Measurements from ENCODE around the gene EIF4E1B.
A peak's percentile ranks its signal among the peaks of the same experiment; 100 is the strongest.
"Not testable (repeated sequence)": the region's sequence is repeated elsewhere in the genome, so short reads cannot be mapped to it uniquely, and the experiment has no call there.

Gene EIF4E1B

GRCh38 chr5:176629853-176630680, at the start of gene EIF4E1B, which contains the start of gene SNCB:
TSS of gene EIF4E1B (plus strand) at chr5:176630675. CDS start at chr5:176642788, 12,113 bp downstream.
TSS of gene SNCB (minus strand) at chr5:176630534. CDS start at chr5:176629654, 880 bp downstream.
- H3K9ac ChIP-seq (ENCODE audit: low read length in 2 of 2) = no peak within 1 kb of the TSS

GRCh38 chr5:176581361-176581760, 49.1 kb upstream of the EIF4E1B start:
- Histone ChIP-seq H3K4me3 (ENCODE audit: low read length in 2 of 2) (no peak overlapping the region), H3K9me3 (ENCODE audit: control insufficient read depth in 2 of 2, low read length in 2 of 2) (peaks cover 5 to 16% of the 10 kb centered on the region in 2 donors), H3K9ac (ENCODE audit: low read length in 2 of 2) (no peak overlapping the region), H3K27ac (ENCODE audit: low read length) (no peak overlapping the region), H3K4me1 (ENCODE audit: control insufficient read depth, insufficient read depth, low read length) (no peaks in the 10 kb centered on the region), H3K36me3 (ENCODE audit: control insufficient read depth in 2 of 2, insufficient read depth in 2 of 2, low read length in 2 of 2) (no peaks in the 10 kb centered on the region), H3K27me3 (ENCODE audit: control insufficient read depth in 1 of 2, insufficient read depth in 2 of 2, low read length in 2 of 2) (peaks cover 0 to 4% of the 10 kb centered on the region in 2 donors)

More at GRCh38 chr5:176629853-176630680, at the start of gene EIF4E1B, which contains the start of gene SNCB:
- Histone ChIP-seq H3K27ac (ENCODE audit: low read length) (no peak within 1 kb of the TSS), H3K27me3 (ENCODE audit: control insufficient read depth in 1 of 2, insufficient read depth in 2 of 2, low read length in 2 of 2) (peaks cover 61 to 70% of the 10 kb centered on the region in 2 donors), H3K9me3 (ENCODE audit: control insufficient read depth in 2 of 2, low read length in 2 of 2) (no peaks in the 10 kb centered on the region), H3K4me1 (ENCODE audit: control insufficient read depth, insufficient read depth, low read length) (peaks cover 17% of the 10 kb centered on the region), H3K36me3 (ENCODE audit: control insufficient read depth in 2 of 2, insufficient read depth in 2 of 2, low read length in 2 of 2) (no peaks in the 10 kb centered on the region), H3K4me3 (ENCODE audit: low read length in 2 of 2) (peak within 1 kb of the TSS; percentile 40 to 66)

GRCh38 chr5:176583076-176583475, 47.4 kb upstream of the EIF4E1B start:
- Histone ChIP-seq H3K4me1 (ENCODE audit: control insufficient read depth, insufficient read depth, low read length) (no peaks in the 10 kb centered on the region), H3K9me3 (ENCODE audit: control insufficient read depth in 2 of 2, low read length in 2 of 2) (peaks cover 5 to 16% of the 10 kb centered on the region in 2 donors), H3K27me3 (ENCODE audit: control insufficient read depth in 1 of 2, insufficient read depth in 2 of 2, low read length in 2 of 2) (peaks cover 0 to 5% of the 10 kb centered on the region in 2 donors), H3K27ac (ENCODE audit: low read length) (no peak overlapping the region), H3K9ac (ENCODE audit: low read length in 2 of 2) (no peak overlapping the region), H3K4me3 (ENCODE audit: low read length in 2 of 2) (no peak overlapping the region), H3K36me3 (ENCODE audit: control insufficient read depth in 2 of 2, insufficient read depth in 2 of 2, low read length in 2 of 2) (no peaks in the 10 kb centered on the region)

- Histone ChIP-seq H3K36me3 (ENCODE audit: control insufficient read depth in 2 of 2, insufficient read depth in 2 of 2, low read length in 2 of 2) (no peaks in the 10 kb centered on the region), H3K4me1 (ENCODE audit: control insufficient read depth, insufficient read depth, low read length) (no peaks in the 10 kb centered on the region), H3K4me3 (ENCODE audit: low read length in 2 of 2) (no peak overlapping the region), H3K27ac (ENCODE audit: low read length) (no peak overlapping the region), H3K9ac (ENCODE audit: low read length in 2 of 2) (no peak overlapping the region), H3K9me3 (ENCODE audit: control insufficient read depth in 2 of 2, low read length in 2 of 2) (peaks cover 5 to 19% of the 10 kb centered on the region in 2 donors), H3K27me3 (ENCODE audit: control insufficient read depth in 1 of 2, insufficient read depth in 2 of 2, low read length in 2 of 2) (peaks cover 0 to 2% of the 10 kb centered on the region in 2 donors)
These were observed 43.1 kb upstream of the EIF4E1B start for GRCh38 chr5:176587398-176587797.

- H3K27ac ChIP-seq (ENCODE audit: low read length) = no peak overlapping the region
These were observed 42.2 kb upstream of the EIF4E1B start for GRCh38 chr5:176588297-176588696.

GRCh38 chr5:176589039-176589769, 41.3 kb upstream of the EIF4E1B start:
- no peak overlapping the region for H3K9ac ChIP-seq (ENCODE audit: low read length in 2 of 2)

More at GRCh38 chr5:176588297-176588696, 42.2 kb upstream of the EIF4E1B start:
- Histone ChIP-seq H3K4me1 (ENCODE audit: control insufficient read depth, insufficient read depth, low read length) (no peaks in the 10 kb centered on the region), H3K27me3 (ENCODE audit: control insufficient read depth in 1 of 2, insufficient read depth in 2 of 2, low read length in 2 of 2) (peaks cover 0 to 2% of the 10 kb centered on the region in 2 donors), H3K4me3 (ENCODE audit: low read length in 2 of 2) (no peak overlapping the region), H3K36me3 (ENCODE audit: control insufficient read depth in 2 of 2, insufficient read depth in 2 of 2, low read length in 2 of 2) (no peaks in the 10 kb centered on the region), H3K9ac (ENCODE audit: low read length in 2 of 2) (no peak overlapping the region), H3K9me3 (ENCODE audit: control insufficient read depth in 2 of 2, low read length in 2 of 2) (peaks cover 5 to 19% of the 10 kb centered on the region in 2 donors)

GRCh38 chr5:176590035-176590717, 40.3 kb upstream of the EIF4E1B start:
- H3K27me3 ChIP-seq (ENCODE audit: control insufficient read depth in 1 of 2, insufficient read depth in 2 of 2, low read length in 2 of 2) = peaks cover 9 to 11% of the 10 kb centered on the region in 2 donors
- no peak overlapping the region for H3K9ac ChIP-seq (ENCODE audit: low read length in 2 of 2)
- H3K4me3 ChIP-seq (ENCODE audit: low read length in 2 of 2) = no peak overlapping the region
- no peaks in the 10 kb centered on the region for H3K36me3 ChIP-seq (ENCODE audit: control insufficient read depth in 2 of 2, insufficient read depth in 2 of 2, low read length in 2 of 2)
- H3K9me3 ChIP-seq (ENCODE audit: control insufficient read depth in 2 of 2, low read length in 2 of 2) = peaks cover 2 to 10% of the 10 kb centered on the region in 2 donors
- no peak overlapping the region for H3K27ac ChIP-seq (ENCODE audit: low read length)
- H3K4me1 ChIP-seq (ENCODE audit: control insufficient read depth, insufficient read depth, low read length) = no peaks in the 10 kb centered on the region

More at GRCh38 chr5:176589039-176589769, 41.3 kb upstream of the EIF4E1B start:
- Histone ChIP-seq H3K27me3 (ENCODE audit: control insufficient read depth in 1 of 2, insufficient read depth in 2 of 2, low read length in 2 of 2) (peaks cover under 1 to 5% of the 10 kb centered on the region in 2 donors), H3K4me3 (ENCODE audit: low read length in 2 of 2) (no peak overlapping the region), H3K36me3 (ENCODE audit: control insufficient read depth in 2 of 2, insufficient read depth in 2 of 2, low read length in 2 of 2) (no peaks in the 10 kb centered on the region), H3K4me1 (ENCODE audit: control insufficient read depth, insufficient read depth, low read length) (no peaks in the 10 kb centered on the region), H3K27ac (ENCODE audit: low read length) (no peak overlapping the region), H3K9me3 (ENCODE audit: control insufficient read depth in 2 of 2, low read length in 2 of 2) (peaks cover 5 to 19% of the 10 kb centered on the region in 2 donors)

GRCh38 chr5:176591667-176592066, 38.8 kb upstream of the EIF4E1B start:
- not testable (repeated sequence) for H3K4me3 ChIP-seq (ENCODE audit: low read length in 2 of 2); H3K9ac ChIP-seq (ENCODE audit: low read length in 2 of 2); H3K4me1 ChIP-seq (ENCODE audit: control insufficient read depth, insufficient read depth, low read length); H3K36me3 ChIP-seq (ENCODE audit: control insufficient read depth in 2 of 2, insufficient read depth in 2 of 2, low read length in 2 of 2); H3K9me3 ChIP-seq (ENCODE audit: control insufficient read depth in 2 of 2, low read length in 2 of 2); H3K27ac ChIP-seq (ENCODE audit: low read length)
- H3K27me3 ChIP-seq (ENCODE audit: control insufficient read depth in 1 of 2, insufficient read depth in 2 of 2, low read length in 2 of 2) = peaks cover 9 to 11% of the 10 kb centered on the region in 2 donors

- Histone ChIP-seq H3K9ac (ENCODE audit: low read length in 2 of 2) (no peak overlapping the region), H3K4me1 (ENCODE audit: control insufficient read depth, insufficient read depth, low read length) (peaks cover 9% of the 10 kb centered on the region), H3K27ac (ENCODE audit: low read length) (no peak overlapping the region), H3K27me3 (ENCODE audit: control insufficient read depth in 1 of 2, insufficient read depth in 2 of 2, low read length in 2 of 2) (peaks cover 9 to 11% of the 10 kb centered on the region in 2 donors), H3K36me3 (ENCODE audit: control insufficient read depth in 2 of 2, insufficient read depth in 2 of 2, low read length in 2 of 2) (no peaks in the 10 kb centered on the region), H3K4me3 (ENCODE audit: low read length in 2 of 2) (no peak overlapping the region), H3K9me3 (ENCODE audit: control insufficient read depth in 2 of 2, low read length in 2 of 2) (peaks cover 0 to 3% of the 10 kb centered on the region in 2 donors)
These were observed 37.9 kb upstream of the EIF4E1B start for GRCh38 chr5:176592573-176592972.

- no peak overlapping the region for H3K9ac ChIP-seq (ENCODE audit: low read length in 2 of 2)
- H3K36me3 ChIP-seq (ENCODE audit: control insufficient read depth in 2 of 2, insufficient read depth in 2 of 2, low read length in 2 of 2) = no peaks in the 10 kb centered on the region
- peaks cover 0 to 3% of the 10 kb centered on the region in 2 donors for H3K9me3 ChIP-seq (ENCODE audit: control insufficient read depth in 2 of 2, low read length in 2 of 2)
- no peak overlapping the region for H3K4me3 ChIP-seq (ENCODE audit: low read length in 2 of 2)
- H3K27me3 ChIP-seq (ENCODE audit: control insufficient read depth in 1 of 2, insufficient read depth in 2 of 2, low read length in 2 of 2) = peaks cover 12% of the 10 kb centered on the region in 2 donors
- H3K27ac ChIP-seq (ENCODE audit: low read length) = no peak overlapping the region
- peaks cover 9% of the 10 kb centered on the region for H3K4me1 ChIP-seq (ENCODE audit: control insufficient read depth, insufficient read depth, low read length)
These were observed 37.1 kb upstream of the EIF4E1B start for GRCh38 chr5:176593273-176593869.
